PC-9 (cell line): ENCODE measurements around the gene HOXC10. TPM values are rescaled to one million over a fixed set of nuclear protein-coding genes. Genes with fewer than 3 reads are reported as not detected.

ENCODE experiments used
- BruUV-seq: library from RNA; stranded (reverse); fragments of 400-500 nt; replicated peaks from 2 replicates; lab custom pipeline; 2021; lab: Mats Ljungman, UMichigan
- CTCF ChIA-PET: fragments of 300-600 bp; sonication (Branson Sonifier 250); formaldehyde crosslinking; loops from one replicate; lab custom pipeline; 2022; ENCODE audit warnings: antibody characterized with exemption; lab: Charles Lee
- POLR2A ChIA-PET: fragments of 300-600 bp; sonication (Branson Sonifier 250); formaldehyde crosslinking; loops from one replicate; lab custom pipeline; 2022; ENCODE audit warnings: antibody characterized with exemption; ENCODE audit not compliant: unreplicated experiment; lab: Charles Lee
- DNase-seq, 2 experiments: peaks; one replicate each; pipeline versions ENCODE4 v3.0.0 to v3.0.0-alpha.2; 2015 to 2022; ENCODE audit warnings: mixed read lengths in 1 of 2
- H2AFZ ChIP-seq: fragments of 200-600 bp; sonication (generic); 2 replicates; pipeline ENCODE4 v1.8.1; 2017; ENCODE audit warnings: antibody characterized with exemption
- H3F3A ChIP-seq: fragments of 200-600 bp; sonication (generic); 2 replicates; pipeline ENCODE4 v1.8.1; 2017; ENCODE audit warnings: antibody characterized with exemption, mild to moderate bottlenecking, low read depth; ENCODE audit not compliant: insufficient read depth
- H3K27ac ChIP-seq: fragments of 200-600 bp; sonication (generic); 2 replicates; pipeline ENCODE4 v1.6.1; 2016; ENCODE audit warnings: mixed run types
- H3K27me3 ChIP-seq: fragments of 200-600 bp; sonication (generic); 2 replicates; pipeline ENCODE4 v1.6.1; 2016; ENCODE audit warnings: low read depth, mixed run types; ENCODE audit not compliant: insufficient read depth
- H3K36me3 ChIP-seq: fragments of 200-600 bp; sonication (generic); 2 replicates; pipeline ENCODE4 v1.6.1; 2016; ENCODE audit warnings: low read depth, mixed run types
- H3K4me1 ChIP-seq: fragments of 200-600 bp; sonication (generic); replicated peaks from 2 replicates; pipeline ENCODE4 v1.6.1; 2016; ENCODE audit warnings: mixed run types; ENCODE audit not compliant: insufficient read depth
- H3K4me2 ChIP-seq: fragments of 200-600 bp; sonication (generic); 2 replicates; pipeline ENCODE4 v1.6.1; 2017; ENCODE audit warnings: mixed run types
- H3K4me3 ChIP-seq: fragments of 200-600 bp; sonication (generic); 2 replicates; pipeline ENCODE4 v1.6.1; 2016; ENCODE audit warnings: mixed run types
- H3K79me2 ChIP-seq: fragments of 200-600 bp; sonication (generic); 2 replicates; pipeline ENCODE4 v1.6.1; 2017; ENCODE audit warnings: low read depth, mixed run types
- H3K9me2 ChIP-seq: fragments of 200-600 bp; sonication (generic); 2 replicates; pipeline ENCODE4 v1.8.1; 2017; ENCODE audit warnings: mild to moderate bottlenecking; ENCODE audit not compliant: insufficient read depth
- H3K9me3 ChIP-seq: fragments of 200-600 bp; sonication (generic); 2 replicates; pipeline ENCODE4 v1.8.1; 2016; ENCODE audit warnings: low read depth; ENCODE audit not compliant: insufficient read depth
- H4K20me1 ChIP-seq: fragments of 200-600 bp; sonication (generic); 2 replicates; pipeline ENCODE4 v1.8.1; 2017; ENCODE audit not compliant: insufficient read depth
- CTCF ChIP-seq: fragments of 200-600 bp; sonication (generic); conservative IDR thresholded peaks from 2 replicates; pipeline ENCODE4 v1.6.1; 2017; ENCODE audit warnings: mixed run types, antibody characterized with exemption, mild to moderate bottlenecking, moderate library complexity
- EZH2 ChIP-seq: fragments of 200-600 bp; sonication (generic); IDR thresholded peaks from 2 replicates; pipeline ENCODE4 v1.8.0; 2017; ENCODE audit warnings: antibody characterized with exemption, low read depth
- intact Hi-C: fragments of 100-400 bp; cut with micrococcal nuclease; formaldehyde crosslinking; loops from one replicate; pipeline ENCODE4 v1.10.0; 2022; ENCODE audit not compliant: unreplicated experiment
- total RNA-seq: library from RNA; stranded (reverse); gene quantifications from 2 replicates; pipeline ENCODE4 v1.2.3, GENCODE V29; 2021

Gene HOXC10
- total RNA-seq, 1 experiment from 2014 or later, result 1.1 TPM

DNA sequence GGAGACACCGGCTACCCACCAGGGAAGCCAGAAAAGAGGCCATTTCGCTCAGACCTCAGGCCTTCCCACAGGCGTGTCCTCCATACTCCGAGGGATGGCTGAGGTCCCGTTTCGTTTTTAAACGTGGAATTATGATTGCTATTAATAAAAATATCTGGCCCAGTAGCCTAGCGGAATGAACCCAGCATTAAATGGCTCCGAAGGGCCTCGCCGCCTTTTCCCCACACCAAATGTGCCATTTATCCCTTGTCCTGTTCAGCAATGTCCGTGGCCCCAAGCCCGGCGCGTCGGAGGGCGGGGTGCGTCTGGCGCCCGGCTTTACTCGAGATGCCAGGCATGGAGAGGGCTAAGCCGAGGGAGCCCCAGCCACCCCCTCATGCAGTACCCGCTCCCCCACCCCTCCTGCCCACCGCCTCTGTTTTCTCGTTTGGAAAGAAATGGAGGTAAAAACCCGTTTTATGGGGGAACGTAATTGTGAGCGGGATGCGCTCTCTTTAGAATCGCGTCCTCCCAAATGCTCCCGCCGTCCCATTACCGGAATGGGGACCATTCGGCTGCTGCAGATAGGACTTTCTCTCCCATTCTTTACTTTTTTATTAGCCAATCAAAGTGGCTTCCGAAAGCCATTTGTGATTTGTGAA is 29.6 kb downstream of the HOXC10 start:
- Histone ChIP-seq H4K20me1 (no peaks in the 10 kb centered on the region), H3K4me2 (no peak overlapping the region), H3K27ac (no peak overlapping the region), H2AFZ (no peak overlapping the region), H3K27me3 (no peaks in the 10 kb centered on the region), H3K9me2 (no peaks in the 10 kb centered on the region), H3K4me1 (no peaks in the 10 kb centered on the region; the same call in 1 of the 2 replicates), H3K36me3 (no peaks in the 10 kb centered on the region), H3K79me2 (no peaks in the 10 kb centered on the region), H3F3A (no peaks in the 10 kb centered on the region), H3K9me3 (no peaks in the 10 kb centered on the region), H3K4me3 (no peak overlapping the region)
- intact Hi-C loops, result no loop called here
- no TSS peak for BruUV-seq
- DNase-seq, result no peak
- ChIA-PET CTCF (no interaction called here), POLR2A (no interaction called here)
- TF ChIP-seq CTCF (no peak), EZH2 (no peak)

- H3K9me3 ChIP-seq, result no peaks in the 10 kb centered on the region
- no TSS peak for BruUV-seq
- no peak overlapping the region for H3K4me3 ChIP-seq
- H3K4me1 ChIP-seq, result no peaks in the 10 kb centered on the region; the same call in 1 of the 2 replicates
- intact Hi-C loops, result no loop called here
- no peaks in the 10 kb centered on the region for H3K79me2 ChIP-seq
- H3K36me3 ChIP-seq, result no peaks in the 10 kb centered on the region
- H2AFZ ChIP-seq, result no peak overlapping the region
- POLR2A ChIA-PET, result interaction anchor here (0.6 kb wide), 1 partner anchor 265 kb away, joined by 5 read pairs; the partner anchor contains the start of gene HNRNPA1
- no peaks in the 10 kb centered on the region for H3F3A ChIP-seq
- TF ChIP-seq CTCF (no peak), EZH2 (no peak)
- CTCF ChIA-PET, result interaction anchor here (0.6 kb wide), 1 partner anchor 264 kb away, joined by 6 read pairs; the partner anchor contains the start of gene CISTR
- no peaks in the 10 kb centered on the region for H4K20me1 ChIP-seq
- no peak overlapping the region for H3K27ac ChIP-seq
- H3K27me3 ChIP-seq, result no peaks in the 10 kb centered on the region
- H3K4me2 ChIP-seq, result no peak overlapping the region
- DNase-seq, result no peak
- H3K9me2 ChIP-seq, result no peaks in the 10 kb centered on the region
These were observed 30.3 kb downstream of the HOXC10 start for GRCh38 chr12:54015018-54015931.

DNA sequence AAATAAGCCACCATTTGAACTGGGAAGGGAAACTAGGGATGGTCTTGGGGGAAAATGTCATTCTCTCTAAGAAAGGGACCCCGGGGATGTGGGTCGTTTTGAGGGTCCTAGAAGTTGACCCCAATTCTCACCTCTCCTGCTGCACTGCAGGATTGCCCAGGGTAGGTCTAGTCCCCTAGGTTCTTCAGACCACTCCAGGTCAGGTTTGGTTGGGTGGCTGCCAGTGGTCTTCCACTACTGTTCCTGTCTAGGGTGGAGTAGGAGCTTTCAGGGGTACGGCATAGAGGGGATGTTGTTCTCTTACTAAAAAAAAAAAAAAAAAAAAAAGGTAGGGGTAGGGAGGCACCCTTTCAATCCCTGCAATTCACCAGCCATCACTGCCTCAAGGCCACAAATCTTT is 31.1 kb downstream of the HOXC10 start:
- intact Hi-C loops, result no loop called here
- ChIA-PET CTCF (interaction anchor here (0.5 to 0.6 kb wide), 3 partner anchors 264 to 363 kb away, joined by 4 to 6 read pairs (median 5); partner anchors contain the start of gene CISTR), POLR2A (no interaction called here)
- H3F3A ChIP-seq, result no peaks in the 10 kb centered on the region
- 0 out of 2 replicates have a peak overlapping the region, but pooled peaks have one; percentile 99 for H3K4me2 ChIP-seq
- H3K9me2 ChIP-seq, result no peaks in the 10 kb centered on the region
- no TSS peak for BruUV-seq
- no peaks in the 10 kb centered on the region for H4K20me1 ChIP-seq
- TF ChIP-seq EZH2 (no peak), CTCF (no peak)
- no peaks in the 10 kb centered on the region for H3K36me3 ChIP-seq
- no peak overlapping the region for H2AFZ ChIP-seq
- DNase-seq, result no peak
- no peaks in the 10 kb centered on the region for H3K9me3 ChIP-seq
- H3K79me2 ChIP-seq, result no peaks in the 10 kb centered on the region
- no peaks in the 10 kb centered on the region for H3K27me3 ChIP-seq
- H3K4me3 ChIP-seq, result no peak overlapping the region
- no peak overlapping the region for H3K27ac ChIP-seq
- H3K4me1 ChIP-seq, result no peaks in the 10 kb centered on the region; the same call in 1 of the 2 replicates
